GM10266 (cell line): ENCODE data around the gene MACROD2.

Experiments used
- DNase-seq: peaks from one replicate; pipeline ENCODE4 v3.0.0; 2012; ENCODE audit errors: extremely low spot score
- CTCF ChIP-seq: IDR thresholded peaks from 2 replicates; pipeline ENCODE4 v1.5.1; 2012; ENCODE audit warnings: mild to moderate bottlenecking, low read depth; ENCODE audit not compliant: control insufficient read depth, insufficient read depth; ENCODE audit errors: missing control alignments

MACROD2 gene

GRCh38 chr20:14799545-14800216 is 804.4 kb downstream of the MACROD2 start:
- DNase-seq = no peak
- no peak for TF ChIP-seq CTCF

GRCh38 chr20:14800707-14801425 is 805.5 kb downstream of the MACROD2 start:
- no peak for DNase-seq
- no peak for TF ChIP-seq CTCF

GRCh38 chr20:14801591-14802325 is 806.4 kb downstream of the MACROD2 start:
- no peak for TF ChIP-seq CTCF
- no peak for DNase-seq

GRCh38 chr20:14807224-14807623 is 811.9 kb downstream of the MACROD2 start:
- DNase-seq = no peak
- no peak for TF ChIP-seq CTCF

- TF ChIP-seq CTCF = no peak
- no peak for DNase-seq
Observed at GRCh38 chr20:14815340-14815739, 820.0 kb downstream of the MACROD2 start.

- no peak for TF ChIP-seq CTCF
- DNase-seq = no peak
Observed at GRCh38 chr20:14816471-14816870, 821.2 kb downstream of the MACROD2 start.
